Measurements from ENCODE around the gene GIGYF2. TPM values are rescaled to one million over a fixed set of nuclear protein-coding genes. Genes with fewer than 3 reads are reported as not detected.

Gene GIGYF2
- polyA plus RNA-seq, 1 experiment, result 34.6 TPM

DNA sequence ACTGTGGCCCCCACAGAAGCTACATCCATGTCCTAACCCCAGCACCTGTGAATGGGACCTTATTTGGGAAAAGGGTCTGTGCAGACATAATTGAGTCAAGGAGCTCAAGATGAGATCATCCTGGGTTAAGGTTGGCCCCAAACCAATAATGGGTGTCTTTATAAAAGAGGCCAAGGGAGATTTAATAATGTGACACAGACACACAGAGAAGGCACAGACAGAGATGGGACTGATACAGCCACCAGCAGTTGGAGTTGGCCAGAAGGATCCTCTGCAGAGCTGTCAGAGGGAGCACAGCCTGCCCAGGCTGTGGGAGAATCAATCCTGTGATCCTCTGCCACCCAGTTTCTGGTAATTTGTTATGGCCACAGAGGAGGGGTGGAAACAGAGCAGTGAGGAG, 199.0 kb downstream of the GIGYF2 start:
- no peaks in the 10 kb centered on the region; the same call in 1 of the 2 replicates for H3K9me3 ChIP-seq (ENCODE audit: control insufficient read depth, insufficient read depth, low read length)
- CTCF ChIA-PET, result no interaction called here
- DNase-seq (ENCODE audit: low read depth, low spot score), result no peak
- TF ChIP-seq, protein P1, sequence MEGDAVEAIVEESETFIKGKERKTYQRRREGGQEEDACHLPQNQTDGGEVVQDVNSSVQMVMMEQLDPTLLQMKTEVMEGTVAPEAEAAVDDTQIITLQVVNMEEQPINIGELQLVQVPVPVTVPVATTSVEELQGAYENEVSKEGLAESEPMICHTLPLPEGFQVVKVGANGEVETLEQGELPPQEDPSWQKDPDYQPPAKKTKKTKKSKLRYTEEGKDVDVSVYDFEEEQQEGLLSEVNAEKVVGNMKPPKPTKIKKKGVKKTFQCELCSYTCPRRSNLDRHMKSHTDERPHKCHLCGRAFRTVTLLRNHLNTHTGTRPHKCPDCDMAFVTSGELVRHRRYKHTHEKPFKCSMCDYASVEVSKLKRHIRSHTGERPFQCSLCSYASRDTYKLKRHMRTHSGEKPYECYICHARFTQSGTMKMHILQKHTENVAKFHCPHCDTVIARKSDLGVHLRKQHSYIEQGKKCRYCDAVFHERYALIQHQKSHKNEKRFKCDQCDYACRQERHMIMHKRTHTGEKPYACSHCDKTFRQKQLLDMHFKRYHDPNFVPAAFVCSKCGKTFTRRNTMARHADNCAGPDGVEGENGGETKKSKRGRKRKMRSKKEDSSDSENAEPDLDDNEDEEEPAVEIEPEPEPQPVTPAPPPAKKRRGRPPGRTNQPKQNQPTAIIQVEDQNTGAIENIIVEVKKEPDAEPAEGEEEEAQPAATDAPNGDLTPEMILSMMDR (IDR thresholded peaks at IDR 0.05; ENCODE audit: low read depth, low read length), result no peak
- POLR2A ChIA-PET, result no interaction called here
- H3K4me3 ChIP-seq (ENCODE audit: low read depth, low read length), result no peak overlapping the region
- no peak overlapping the region for H3K27ac ChIP-seq (ENCODE audit: low read depth, low read length)
- H3K27me3 ChIP-seq (ENCODE audit: control insufficient read depth, insufficient read depth, low read length), result peaks cover 2% of the 10 kb centered on the region

DNA sequence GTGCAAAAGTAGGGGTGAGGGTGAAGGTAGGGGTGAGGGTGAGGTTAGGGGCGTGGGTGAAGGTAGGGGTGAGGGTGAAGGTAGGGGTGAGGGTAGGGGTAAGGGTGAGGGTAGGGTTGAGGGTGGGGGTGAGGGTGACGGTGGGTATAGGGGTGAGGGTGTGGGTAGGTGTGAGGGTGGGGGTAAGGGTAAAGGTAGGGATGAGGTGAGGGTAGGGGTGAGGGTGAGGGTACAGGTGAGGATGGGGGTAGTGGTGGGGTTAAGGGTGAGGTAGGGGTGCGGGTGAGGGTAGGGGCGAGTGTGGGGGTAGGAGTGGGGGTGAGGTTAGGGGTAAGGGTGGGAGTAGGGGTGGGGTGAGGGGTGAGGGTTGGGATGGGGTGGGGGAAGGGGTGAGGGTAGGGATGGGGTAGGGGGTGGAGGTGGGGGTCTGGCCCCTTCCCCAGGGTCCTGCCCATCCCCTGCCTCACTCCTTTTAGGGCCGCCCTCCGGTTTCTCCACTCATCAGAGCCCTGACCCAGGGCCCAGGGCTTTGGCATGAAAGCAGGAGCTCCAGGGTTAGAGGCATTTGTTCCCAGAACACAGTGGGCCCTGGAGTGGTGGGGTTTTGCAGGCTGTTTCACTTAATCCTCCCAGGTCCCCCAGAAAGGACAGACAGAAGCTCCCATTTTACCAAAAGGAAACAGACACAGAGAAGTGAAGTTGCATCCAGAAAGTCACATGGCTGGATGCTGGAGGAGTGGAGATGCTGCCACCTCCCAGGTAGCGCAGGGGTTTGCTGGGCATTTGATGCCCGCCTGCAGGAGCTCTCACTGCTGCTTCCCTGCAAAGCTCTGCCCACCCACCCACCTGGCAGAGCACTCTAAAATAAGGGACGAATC, 199.8 kb downstream of the GIGYF2 start:
- Histone ChIP-seq H3K4me3 (ENCODE audit: low read depth, low read length) (no peak overlapping the region), H3K9me3 (ENCODE audit: control insufficient read depth, insufficient read depth, low read length) (no peaks in the 10 kb centered on the region; the same call in 1 of the 2 replicates), H3K27me3 (ENCODE audit: control insufficient read depth, insufficient read depth, low read length) (peaks cover 2% of the 10 kb centered on the region), H3K27ac (ENCODE audit: low read depth, low read length) (no peak overlapping the region)
- TF ChIP-seq, protein P1 (IDR thresholded peaks at IDR 0.05; ENCODE audit: low read depth, low read length), result no peak
- DNase-seq (ENCODE audit: low read depth, low spot score), result no peak
- POLR2A ChIA-PET, result interaction anchor here (0.5 kb wide), 1 partner anchor 1173 kb away, joined by 4 read pairs; no protein-coding TSS in a partner anchor
- CTCF ChIA-PET, result no interaction called here

DNA sequence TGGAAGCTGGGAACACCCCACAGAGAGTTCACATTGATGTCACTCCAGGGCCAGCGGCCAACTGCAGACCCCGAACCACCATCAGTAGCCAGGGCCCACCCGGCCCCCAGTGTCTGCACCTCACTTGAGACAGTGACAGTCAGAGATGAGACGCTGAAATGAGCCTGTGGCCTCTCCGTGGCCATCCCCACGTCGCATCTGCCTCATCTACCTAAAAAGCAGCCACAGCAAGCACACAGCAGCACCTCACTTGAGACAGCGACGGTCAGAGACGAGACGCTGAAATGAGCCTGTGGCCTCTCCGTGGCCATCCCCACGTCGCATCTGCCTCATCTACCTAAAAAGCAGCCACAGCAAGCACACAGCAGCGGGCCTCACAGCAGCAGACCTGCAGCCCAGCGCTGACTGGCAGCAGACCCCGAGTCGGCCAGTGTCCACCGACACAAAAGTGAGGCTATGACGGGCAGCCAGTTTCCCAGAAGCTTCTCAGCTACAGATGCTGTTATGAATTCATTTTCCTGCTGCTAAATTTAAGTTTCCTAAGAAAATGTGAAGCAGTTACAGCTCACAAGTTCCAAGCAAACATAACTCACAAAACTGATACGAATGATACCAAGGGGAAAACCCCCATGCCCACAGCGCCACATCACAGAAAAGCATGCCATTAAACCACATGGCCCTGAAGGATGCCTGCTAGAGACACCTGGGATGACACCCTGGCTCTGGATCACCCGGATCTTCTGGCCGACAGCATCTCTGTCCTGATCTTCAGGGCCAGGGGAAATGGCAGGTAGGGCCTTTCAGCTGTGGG, 200.7 kb downstream of the GIGYF2 start:
- TF ChIP-seq, protein P1 (IDR thresholded peaks at IDR 0.05; ENCODE audit: low read depth, low read length), result no peak
- no peaks in the 10 kb centered on the region; the same call in 1 of the 2 replicates for H3K9me3 ChIP-seq (ENCODE audit: control insufficient read depth, insufficient read depth, low read length)
- ChIA-PET POLR2A (interaction anchor here (0.5 kb wide), 1 partner anchor 1174 kb away, joined by 4 read pairs; no protein-coding TSS in a partner anchor), CTCF (interaction anchor here (0.6 kb wide), 1 partner anchor 292 kb away, joined by 4 read pairs; no protein-coding TSS in a partner anchor)
- H3K27me3 ChIP-seq (ENCODE audit: control insufficient read depth, insufficient read depth, low read length), result peaks cover 2% of the 10 kb centered on the region
- H3K4me3 ChIP-seq (ENCODE audit: low read depth, low read length), result no peak overlapping the region
- no peak overlapping the region for H3K27ac ChIP-seq (ENCODE audit: low read depth, low read length)
- no peak for DNase-seq (ENCODE audit: low read depth, low spot score)

DNA sequence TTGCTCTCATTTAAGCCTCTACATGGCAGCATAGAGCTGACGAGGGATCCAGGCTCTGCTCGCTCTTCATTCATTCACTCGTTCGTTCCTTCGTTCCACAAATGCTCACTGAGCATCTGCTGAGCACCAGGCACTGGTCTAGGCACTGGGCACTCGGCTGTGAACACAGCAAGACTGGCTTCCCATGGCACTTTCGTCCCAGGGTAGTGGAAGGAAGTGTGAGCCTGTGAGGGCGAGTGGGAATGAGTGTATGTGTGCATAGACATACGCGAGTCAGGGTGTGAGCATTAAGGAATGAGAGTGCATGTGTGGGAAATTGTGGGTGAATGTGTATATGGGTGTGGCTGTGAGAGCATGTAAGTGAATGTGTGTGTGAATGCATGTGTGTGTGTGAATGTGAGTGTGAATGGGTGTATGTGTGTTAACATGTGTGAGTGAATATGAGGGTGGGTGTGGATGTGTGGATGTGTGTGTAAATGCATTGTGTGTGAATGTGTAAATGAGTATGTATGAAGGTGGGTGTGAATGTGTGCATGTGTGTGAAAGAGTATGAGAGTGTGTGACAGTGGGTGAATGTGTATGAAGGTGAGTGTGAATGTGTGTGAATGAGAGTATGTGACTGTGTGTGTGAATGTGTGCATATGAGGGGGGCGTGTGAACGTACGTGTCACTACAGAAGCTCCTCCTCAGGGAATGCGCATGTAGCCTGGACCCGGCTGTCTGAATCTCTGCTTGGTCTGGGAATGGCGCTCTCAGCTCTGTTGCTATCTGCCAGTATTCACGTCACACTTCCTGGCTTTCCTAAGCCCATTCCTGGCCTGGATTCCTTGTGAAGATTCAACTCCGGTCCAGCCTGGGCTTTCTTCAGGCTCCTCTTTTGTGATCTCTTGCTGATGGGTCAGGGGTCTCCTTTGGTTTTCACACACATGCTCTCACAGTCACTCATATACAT, 201.7 kb downstream of the GIGYF2 start:
- Histone ChIP-seq H3K4me3 (ENCODE audit: low read depth, low read length) (no peak overlapping the region), H3K27me3 (ENCODE audit: control insufficient read depth, insufficient read depth, low read length) (peaks cover 2% of the 10 kb centered on the region), H3K9me3 (ENCODE audit: control insufficient read depth, insufficient read depth, low read length) (no peaks in the 10 kb centered on the region; the same call in 1 of the 2 replicates), H3K27ac (ENCODE audit: low read depth, low read length) (no peak overlapping the region)
- ChIA-PET CTCF (no interaction called here), POLR2A (no interaction called here)
- TF ChIP-seq, protein P1 (IDR thresholded peaks at IDR 0.05; ENCODE audit: low read depth, low read length), result no peak
- peak; percentile 8 for DNase-seq (ENCODE audit: low read depth, low spot score)

Data from AG04450 (cell line).